Calu3 (cell line): ENCODE data around the gene ZFAND4. TPM values are rescaled to one million over a fixed set of nuclear protein-coding genes. Genes with fewer than 3 reads are reported as not detected.

Experiments used
- BruUV-seq: library from RNA; stranded (reverse); fragments of 400-500 nt; replicated peaks from 2 replicates; lab custom pipeline; 2021; lab: Mats Ljungman, UMichigan
- CTCF ChIA-PET: fragments of 300-600 bp; sonication (Branson Sonifier 250); formaldehyde crosslinking; loops from one replicate; lab custom pipeline; 2022; ENCODE audit warnings: antibody characterized with exemption; lab: Charles Lee
- DNase-seq: peaks from one replicate; pipeline ENCODE4 v3.0.0; 2022
- H3K27ac Mint-ChIP-seq: one replicate; pipeline ENCODE4 v1.8.0; 2022; ENCODE audit warnings: mixed read lengths; ENCODE audit not compliant: unreplicated experiment
- H3K27me3 Mint-ChIP-seq: one replicate; pipeline ENCODE4 v1.8.0; 2022; ENCODE audit warnings: mixed read lengths; ENCODE audit not compliant: unreplicated experiment
- H3K36me3 Mint-ChIP-seq: one replicate; pipeline ENCODE4 v1.8.0; 2022; ENCODE audit warnings: mild to moderate bottlenecking, moderate library complexity, mixed read lengths; ENCODE audit not compliant: insufficient read depth, unreplicated experiment
- H3K4me1 Mint-ChIP-seq: one replicate; pipeline ENCODE4 v1.8.0; 2022; ENCODE audit warnings: mild to moderate bottlenecking, low read depth, mixed read lengths; ENCODE audit not compliant: unreplicated experiment
- H3K4me3 Mint-ChIP-seq: one replicate; pipeline ENCODE4 v1.8.0; 2022; ENCODE audit warnings: mild to moderate bottlenecking, low read depth, moderate library complexity, mixed read lengths; ENCODE audit not compliant: unreplicated experiment
- H3K9me3 Mint-ChIP-seq: one replicate; pipeline ENCODE4 v1.8.0; 2022; ENCODE audit warnings: low read depth, mixed read lengths; ENCODE audit not compliant: unreplicated experiment
- intact Hi-C: fragments of 100-400 bp; cut with micrococcal nuclease; formaldehyde crosslinking; loops from one replicate; pipeline ENCODE4 v1.10.0; 2022; ENCODE audit not compliant: unreplicated experiment
- total RNA-seq: library from RNA; stranded (reverse); gene quantifications from 2 replicates; pipeline ENCODE4 v1.2.3, GENCODE V29; 2022
- TF ChIP-seq, protein P1 (sequence below): fragments of 200-600 bp; IDR thresholded peaks from one replicate; pipeline ENCODE4 v1.8.0; 2022; ENCODE audit warnings: antibody characterized with exemption; ENCODE audit not compliant: unreplicated experiment

The ZFAND4 gene
- total RNA-seq, 1 experiment from 2014 or later, result 7.5 TPM

DNA sequence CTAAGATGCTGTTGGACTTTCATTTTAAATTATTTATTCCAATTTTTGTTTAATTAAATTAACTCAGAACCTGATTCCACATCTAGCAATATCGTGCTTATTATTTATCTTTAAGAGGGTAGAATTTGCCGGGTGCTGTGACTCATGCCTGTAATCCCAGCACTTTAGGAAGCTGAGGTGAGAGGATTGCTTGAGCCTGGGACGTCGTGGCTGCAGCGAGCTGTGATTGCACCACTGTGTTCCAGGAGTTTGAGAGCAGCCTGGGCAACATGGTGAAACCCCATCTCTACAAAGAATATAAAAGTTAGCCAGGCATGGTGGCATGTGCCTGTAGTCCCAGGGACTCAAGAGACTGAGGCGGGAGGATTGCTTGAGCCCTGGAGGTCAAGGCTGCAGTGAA lies 47.8 kb downstream of the ZFAND4 start:
- Mint-ChIP-seq H3K36me3 (no peaks in the 10 kb centered on the region), H3K4me3 (no peak overlapping the region), H3K27me3 (no peaks in the 10 kb centered on the region), H3K27ac (no peak overlapping the region), H3K4me1 (no peaks in the 10 kb centered on the region), H3K9me3 (no peaks in the 10 kb centered on the region)
- no TSS peak for BruUV-seq
- TF ChIP-seq, protein P1, sequence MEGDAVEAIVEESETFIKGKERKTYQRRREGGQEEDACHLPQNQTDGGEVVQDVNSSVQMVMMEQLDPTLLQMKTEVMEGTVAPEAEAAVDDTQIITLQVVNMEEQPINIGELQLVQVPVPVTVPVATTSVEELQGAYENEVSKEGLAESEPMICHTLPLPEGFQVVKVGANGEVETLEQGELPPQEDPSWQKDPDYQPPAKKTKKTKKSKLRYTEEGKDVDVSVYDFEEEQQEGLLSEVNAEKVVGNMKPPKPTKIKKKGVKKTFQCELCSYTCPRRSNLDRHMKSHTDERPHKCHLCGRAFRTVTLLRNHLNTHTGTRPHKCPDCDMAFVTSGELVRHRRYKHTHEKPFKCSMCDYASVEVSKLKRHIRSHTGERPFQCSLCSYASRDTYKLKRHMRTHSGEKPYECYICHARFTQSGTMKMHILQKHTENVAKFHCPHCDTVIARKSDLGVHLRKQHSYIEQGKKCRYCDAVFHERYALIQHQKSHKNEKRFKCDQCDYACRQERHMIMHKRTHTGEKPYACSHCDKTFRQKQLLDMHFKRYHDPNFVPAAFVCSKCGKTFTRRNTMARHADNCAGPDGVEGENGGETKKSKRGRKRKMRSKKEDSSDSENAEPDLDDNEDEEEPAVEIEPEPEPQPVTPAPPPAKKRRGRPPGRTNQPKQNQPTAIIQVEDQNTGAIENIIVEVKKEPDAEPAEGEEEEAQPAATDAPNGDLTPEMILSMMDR, result no peak
- CTCF ChIA-PET, result no interaction called here
- intact Hi-C loops, result no loop called here
- no peak for DNase-seq

DNA sequence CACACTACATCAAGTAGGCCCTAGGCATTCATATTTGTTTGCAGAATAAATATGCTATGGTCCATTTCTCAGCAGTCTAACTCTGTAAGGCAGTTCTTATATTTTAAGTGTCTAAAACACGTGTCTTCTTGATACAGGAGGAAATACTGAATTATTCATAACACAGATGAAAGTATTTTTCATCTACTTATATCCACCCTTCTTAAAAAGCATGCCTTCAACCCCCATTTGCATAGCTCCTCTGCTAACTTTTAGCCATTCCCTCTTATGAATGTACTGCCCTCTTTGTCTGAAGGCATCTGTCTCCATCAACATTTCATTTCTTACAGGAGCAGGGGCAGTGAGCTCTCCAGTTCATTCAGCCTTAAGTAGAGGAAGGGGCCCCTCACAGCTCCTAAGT lies 57.7 kb downstream of the ZFAND4 start:
- DNase-seq, result no peak
- TF ChIP-seq, protein P1, result no peak
- CTCF ChIA-PET, result no interaction called here
- intact Hi-C loops, result no loop called here
- Mint-ChIP-seq H3K4me3 (no peak overlapping the region), H3K27ac (no peak overlapping the region), H3K9me3 (no peaks in the 10 kb centered on the region), H3K4me1 (no peaks in the 10 kb centered on the region), H3K36me3 (no peaks in the 10 kb centered on the region), H3K27me3 (no peaks in the 10 kb centered on the region)
- no TSS peak for BruUV-seq

DNA sequence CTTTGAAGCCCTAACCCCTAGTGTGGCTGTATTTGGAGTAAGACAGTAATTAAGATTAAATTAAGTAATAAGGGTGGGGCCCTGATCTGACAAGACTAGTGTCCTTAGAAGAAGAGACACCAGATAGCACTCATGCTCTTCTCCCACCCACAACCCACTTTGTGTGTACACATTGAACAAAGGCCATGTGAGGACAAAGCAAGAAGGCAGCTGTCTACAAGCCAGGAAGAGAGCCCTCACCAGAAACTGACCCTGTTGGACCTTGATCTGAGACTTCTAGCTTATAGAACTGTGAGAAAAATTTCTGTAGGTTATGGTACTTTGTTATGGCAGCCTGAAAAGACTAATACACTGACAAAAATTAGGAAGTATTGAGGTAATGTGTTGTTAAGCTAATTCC lies 59.8 kb downstream of the ZFAND4 start:
- intact Hi-C loops, result no loop called here
- CTCF ChIA-PET, result no interaction called here
- Mint-ChIP-seq H3K9me3 (no peaks in the 10 kb centered on the region), H3K27ac (no peak overlapping the region), H3K27me3 (no peaks in the 10 kb centered on the region), H3K36me3 (no peaks in the 10 kb centered on the region), H3K4me1 (no peaks in the 10 kb centered on the region), H3K4me3 (no peak overlapping the region)
- BruUV-seq, result no TSS peak
- DNase-seq, result no peak
- TF ChIP-seq, protein P1, result no peak

DNA sequence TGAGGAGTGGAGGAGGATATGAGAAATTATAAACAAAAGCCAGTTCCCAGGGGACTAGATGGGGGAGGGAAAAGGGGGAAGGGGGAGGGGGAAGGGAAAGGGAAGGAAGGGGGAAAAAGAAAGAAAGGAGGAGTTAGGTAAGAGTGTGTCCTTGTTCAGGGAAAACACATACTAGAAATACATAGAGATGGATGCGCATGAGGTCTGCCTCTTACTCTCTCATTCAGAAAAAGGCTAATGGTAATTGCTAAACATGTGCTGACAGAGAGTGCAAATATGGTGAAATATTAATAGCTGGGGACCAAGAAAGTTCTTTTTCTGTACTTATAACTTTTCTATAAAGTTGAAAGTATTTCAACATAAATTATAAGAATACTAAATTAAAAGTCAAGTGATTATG lies 64.5 kb downstream of the ZFAND4 start:
- no peak overlapping the region for H3K27ac Mint-ChIP-seq

More for the DNA sequence above, 64.5 kb downstream of the ZFAND4 start:
- intact Hi-C loops, result no loop called here
- BruUV-seq, result no TSS peak
- DNase-seq, result no peak
- no peaks in the 10 kb centered on the region for H3K27me3 Mint-ChIP-seq
- no peaks in the 10 kb centered on the region for H3K4me1 Mint-ChIP-seq
- H3K9me3 Mint-ChIP-seq, result no peaks in the 10 kb centered on the region
- TF ChIP-seq, protein P1, result no peak
- no peak overlapping the region for H3K4me3 Mint-ChIP-seq
- no peaks in the 10 kb centered on the region for H3K36me3 Mint-ChIP-seq
- CTCF ChIA-PET, result no interaction called here
